ENCODE data around the gene FMNL2.

FMNL2 gene

DNA sequence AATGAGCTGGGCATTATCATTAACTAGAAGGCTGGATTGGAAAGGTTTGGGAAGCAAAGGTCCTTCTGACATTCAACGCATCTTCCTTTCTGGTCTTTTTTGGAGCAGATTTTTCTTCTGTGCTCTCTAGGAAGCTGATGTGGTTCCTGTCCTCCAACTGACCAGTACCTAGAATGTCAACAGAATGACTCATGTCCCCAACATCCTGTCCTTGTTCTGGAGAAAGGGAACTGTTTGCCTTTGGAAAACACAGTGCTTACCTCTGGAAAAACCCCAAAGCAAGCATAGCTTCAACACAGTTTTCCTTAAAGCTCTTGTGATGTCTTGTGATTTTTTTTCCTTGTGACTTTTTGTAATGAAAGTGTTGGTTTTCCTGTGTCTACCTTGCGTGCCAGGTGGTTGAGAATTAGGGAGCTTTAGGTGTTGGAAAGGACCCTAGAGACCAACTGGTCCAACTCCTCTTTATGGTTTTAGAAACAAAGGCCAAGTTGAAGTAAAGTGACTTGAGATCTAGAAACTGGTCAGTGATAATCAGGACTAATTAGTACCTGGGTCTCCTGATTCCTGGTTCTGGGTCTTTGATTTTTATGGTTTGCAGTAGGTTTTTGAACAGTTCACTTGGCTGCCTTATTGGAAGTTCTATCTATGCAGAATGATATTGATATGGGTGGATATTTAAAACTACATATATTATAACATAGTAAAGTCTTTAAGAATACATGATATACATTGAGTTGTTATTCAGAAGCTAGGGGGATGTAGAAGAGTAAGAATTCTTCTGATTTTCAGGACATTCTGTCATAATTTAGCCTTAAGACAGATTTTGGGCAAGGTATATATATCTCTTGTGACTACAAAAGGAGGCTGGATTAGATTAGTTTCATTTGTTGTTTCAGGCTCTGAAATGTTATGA, 70.5 kb downstream of the FMNL2 start:
- peak; percentile 58 for DNase-seq (ENCODE audit: low spot score)

DNA sequence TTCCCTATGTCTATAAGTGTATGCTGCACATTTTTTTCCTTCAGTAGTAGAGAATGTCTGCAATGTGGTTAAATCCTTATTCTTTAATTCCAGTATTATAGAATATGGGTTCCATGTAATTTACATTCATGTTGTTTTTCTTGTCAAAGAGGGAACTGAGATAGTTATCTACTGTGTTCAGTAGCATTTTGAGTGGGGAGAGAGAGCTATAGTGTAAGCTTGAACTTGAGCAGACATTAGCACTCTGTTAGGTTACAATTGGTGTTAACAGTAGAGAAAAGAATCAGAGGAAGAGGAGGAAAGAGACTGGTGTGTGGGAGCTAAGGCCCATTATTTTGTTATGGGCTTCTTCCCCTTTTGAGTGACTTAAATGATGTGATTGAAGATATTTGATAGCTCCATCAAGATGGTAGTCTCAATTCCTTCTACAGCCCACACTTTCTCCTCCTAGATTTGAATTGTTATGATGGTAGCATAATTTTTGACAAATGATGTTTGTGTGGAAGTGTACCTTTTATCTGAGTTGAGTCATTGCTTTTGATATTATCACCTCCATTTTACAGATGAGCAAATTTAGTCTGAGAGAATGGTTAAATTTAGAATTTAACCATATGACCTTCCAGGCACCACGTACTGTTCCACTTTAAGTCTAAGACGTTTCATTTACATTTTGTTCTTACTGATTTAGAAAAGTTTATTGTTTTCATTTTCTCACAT, 71.3 kb downstream of the FMNL2 start:
- no peak for DNase-seq (ENCODE audit: low spot score)

DNA sequence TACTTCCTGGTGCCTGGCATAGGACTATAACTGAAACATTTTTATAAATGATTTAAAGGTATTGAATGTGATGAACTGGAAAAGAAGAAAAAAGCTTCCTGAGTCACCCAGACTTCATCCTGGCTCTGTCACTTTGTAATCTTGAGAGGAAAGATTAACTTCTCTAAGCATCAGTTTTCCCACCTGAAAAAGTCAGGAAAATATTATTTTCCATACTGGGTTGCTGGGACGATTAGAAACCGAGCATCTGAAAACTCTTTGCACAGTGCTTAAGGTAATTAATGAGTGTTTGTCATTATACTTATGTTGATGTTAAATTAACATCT, 71.8 kb downstream of the FMNL2 start:
- no peak for DNase-seq (ENCODE audit: low spot score)

DNA sequence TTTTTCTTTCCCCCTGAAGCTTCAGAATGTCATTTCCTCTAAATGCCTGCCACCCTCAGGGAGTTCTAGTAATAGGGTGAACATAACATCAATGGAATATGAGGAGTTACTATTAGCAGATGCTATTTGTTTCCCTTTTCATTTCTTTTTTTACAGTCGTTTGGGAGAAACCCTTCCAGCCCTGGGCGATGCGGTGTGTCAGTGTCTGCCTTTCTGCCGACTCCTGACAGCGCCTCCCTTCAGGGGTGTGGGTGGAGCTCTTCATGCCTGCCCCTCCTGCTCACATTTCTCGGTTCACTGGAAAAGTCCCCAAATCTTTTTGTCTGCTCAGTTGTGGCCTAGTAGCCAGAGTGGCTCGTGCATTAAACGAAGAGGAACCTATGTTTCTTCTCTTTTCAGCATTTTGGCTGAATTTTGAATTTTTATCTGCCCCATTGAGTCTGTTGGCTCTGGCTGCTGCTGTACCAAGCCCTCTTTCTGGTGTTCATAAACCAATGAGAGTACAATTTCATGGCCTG, 72.3 kb downstream of the FMNL2 start:
- DNase-seq (ENCODE audit: low spot score), result no peak

DNA sequence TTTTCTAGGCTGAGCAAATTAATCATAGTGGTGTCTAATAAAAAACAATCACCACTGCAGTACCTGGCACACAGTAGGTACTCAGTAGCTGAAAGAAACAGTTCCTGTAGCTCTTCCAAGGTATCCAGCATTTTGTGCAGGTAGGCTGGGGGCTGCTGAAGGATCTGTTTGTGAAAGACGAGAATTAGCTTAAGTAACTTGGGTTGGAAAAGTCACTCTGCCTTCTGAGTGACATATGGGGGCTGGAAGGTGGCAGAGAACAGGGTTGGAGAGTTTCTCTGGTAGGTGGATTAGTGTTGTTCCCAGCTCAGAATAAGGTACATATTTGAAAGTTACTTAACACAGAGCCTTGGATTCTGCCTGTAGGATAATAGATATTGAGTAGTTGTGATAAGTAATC, 72.8 kb downstream of the FMNL2 start:
- no peak for DNase-seq (ENCODE audit: low spot score)

DNA sequence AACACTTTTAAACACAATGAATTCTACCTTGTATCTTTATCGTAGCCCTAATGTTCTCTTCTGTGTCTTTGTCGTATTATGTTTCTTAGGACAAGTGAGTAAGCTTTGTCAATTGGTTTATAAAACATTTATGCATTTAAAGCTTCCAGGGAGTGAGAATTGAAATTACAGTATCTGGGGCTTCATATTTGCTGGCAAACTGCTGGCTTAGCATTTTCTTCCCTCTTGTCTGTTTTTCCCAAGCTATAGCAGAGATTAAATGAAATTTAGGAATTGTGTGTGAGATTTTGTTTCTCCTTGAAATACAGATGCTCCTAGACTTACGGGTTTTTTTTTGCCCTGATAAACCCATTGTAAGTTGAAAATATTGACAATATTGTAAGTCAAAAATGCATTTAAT, 73.3 kb downstream of the FMNL2 start:
- no peak for DNase-seq (ENCODE audit: low spot score)

DNA sequence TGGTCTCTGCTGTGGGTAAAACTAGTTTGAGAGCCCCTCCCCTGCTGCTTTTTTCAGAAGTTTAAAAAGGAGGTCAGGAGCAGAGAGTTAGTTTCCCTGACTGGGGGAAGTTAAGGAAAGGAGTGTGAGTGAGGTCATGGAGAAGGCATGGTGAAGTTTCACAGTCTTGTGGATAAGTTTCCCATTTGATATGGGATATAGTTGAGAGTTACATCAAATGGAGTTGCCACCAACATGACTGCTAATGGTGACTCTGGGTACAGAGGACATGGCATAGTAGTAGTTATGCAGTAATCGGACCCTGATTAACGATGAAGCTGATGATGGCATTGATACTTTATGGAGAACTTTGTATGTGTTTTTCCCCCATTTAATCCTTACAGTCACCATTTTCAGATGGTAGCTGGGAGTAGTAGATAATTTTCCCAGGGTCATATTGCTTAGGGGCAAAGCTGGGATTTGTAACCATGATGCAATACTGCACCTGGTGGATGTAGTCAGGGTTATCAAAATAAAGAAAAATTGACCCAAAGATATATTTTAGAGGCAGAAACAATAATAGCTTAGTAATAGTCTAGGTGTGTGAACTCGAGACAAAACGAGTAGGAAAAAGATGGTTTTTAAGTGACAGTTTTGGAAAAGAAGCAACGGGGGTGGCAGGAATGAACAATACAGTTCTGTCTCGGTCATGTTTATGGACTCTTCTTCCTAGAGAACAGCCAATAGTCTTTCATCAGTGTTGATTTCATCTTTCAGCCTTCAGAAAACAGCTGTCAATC, 74.6 kb downstream of the FMNL2 start:
- DNase-seq (ENCODE audit: low spot score), result no peak

DNA sequence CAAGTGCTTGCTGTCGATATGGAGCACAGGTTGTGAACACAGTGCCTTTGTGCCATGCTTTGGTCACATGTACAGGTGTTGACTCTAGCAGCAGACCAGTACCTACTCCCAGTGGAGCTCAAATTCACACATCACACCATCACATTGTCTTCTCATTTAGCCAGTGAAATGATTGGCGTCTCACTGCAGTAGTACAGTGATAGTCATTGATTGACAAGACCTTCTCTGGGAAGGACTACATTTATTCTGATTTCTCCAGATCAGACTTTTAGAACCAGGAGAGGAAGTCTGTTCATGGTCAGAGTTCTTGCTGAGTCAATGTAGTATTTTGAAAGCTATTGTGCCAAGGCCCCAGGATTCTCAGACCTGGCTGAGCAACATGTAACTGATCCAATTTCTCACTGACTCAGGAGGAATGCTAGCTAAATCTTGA, 75.2 kb downstream of the FMNL2 start:
- no peak for DNase-seq (ENCODE audit: low spot score)

DNA sequence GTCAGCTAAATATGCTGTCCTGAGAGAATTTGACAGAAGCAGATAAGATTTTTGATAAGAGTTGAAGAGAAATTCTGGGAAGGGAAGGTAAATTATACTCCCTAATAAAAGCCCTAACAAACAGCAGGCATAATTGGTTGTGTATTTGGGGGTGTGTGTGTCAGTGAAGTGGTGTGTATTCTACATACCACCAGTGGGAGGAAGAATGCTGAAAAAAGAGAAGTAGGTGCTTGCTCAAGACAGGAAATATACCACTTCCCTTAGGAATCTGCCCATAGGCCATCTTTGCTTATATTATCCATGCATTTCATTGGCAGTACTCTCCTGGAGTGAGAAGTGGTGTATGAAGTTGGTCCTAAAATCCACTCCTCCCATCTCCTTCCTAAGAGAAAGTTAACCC, 76.2 kb downstream of the FMNL2 start:
- no peak for DNase-seq (ENCODE audit: low spot score)

DNA sequence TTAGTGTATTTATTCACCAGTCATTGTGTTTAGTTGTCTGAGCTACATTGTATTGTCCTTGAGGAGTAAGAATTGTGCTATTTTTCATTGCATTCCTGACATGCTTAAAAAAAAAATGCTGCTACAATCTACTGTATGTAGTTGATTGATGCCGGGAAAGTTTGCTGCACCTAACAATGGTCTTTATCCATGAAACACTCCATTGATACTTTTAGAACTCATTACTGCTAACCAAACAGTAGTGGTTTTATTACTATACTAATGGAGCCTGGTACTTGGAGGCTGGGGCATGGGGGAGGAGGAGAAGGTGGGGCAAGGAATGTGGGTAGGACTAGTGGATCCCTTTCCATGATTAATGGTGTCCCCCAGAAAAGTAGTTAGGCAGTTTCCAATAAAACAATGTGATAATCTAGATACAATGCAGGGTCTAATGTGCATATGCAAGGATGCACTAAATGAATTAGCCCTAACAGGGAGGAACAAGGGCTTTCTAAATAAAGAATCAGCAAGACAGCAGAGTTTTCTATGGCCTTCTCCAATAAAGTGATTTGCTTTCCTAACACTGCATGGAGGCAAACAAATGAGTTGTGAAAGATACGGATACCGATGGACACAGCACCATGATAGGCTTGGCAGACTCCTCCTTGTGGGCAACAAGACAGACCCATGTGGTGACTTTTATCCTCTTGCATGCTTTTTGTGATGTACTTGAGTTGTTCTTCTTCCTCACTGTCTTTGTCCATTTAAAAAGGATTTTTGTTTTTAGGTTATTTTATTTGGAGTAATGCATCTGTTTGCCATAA, 78.5 kb downstream of the FMNL2 start:
- DNase-seq (ENCODE audit: low spot score), result no peak

DNA sequence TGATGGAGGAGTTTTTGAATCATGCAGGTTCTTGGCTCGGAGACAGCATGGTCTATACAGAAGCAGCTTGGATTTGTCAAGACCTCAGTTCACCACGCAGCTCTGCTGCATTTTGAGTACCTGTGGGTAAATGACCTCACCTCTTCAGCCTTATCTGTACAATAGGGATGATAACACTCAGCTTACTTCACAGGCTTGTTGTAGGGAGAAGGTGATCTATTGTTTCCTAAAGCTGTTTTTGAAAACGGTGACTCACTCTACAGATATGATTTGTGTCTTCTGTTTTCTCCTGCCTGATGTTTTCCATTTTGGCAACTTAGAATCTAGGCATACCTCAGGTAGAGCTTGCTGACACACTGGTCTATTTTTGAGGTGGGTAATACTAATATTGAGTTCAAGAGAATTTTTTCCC, 80.3 kb downstream of the FMNL2 start:
- DNase-seq (ENCODE audit: low spot score), result no peak

DNA sequence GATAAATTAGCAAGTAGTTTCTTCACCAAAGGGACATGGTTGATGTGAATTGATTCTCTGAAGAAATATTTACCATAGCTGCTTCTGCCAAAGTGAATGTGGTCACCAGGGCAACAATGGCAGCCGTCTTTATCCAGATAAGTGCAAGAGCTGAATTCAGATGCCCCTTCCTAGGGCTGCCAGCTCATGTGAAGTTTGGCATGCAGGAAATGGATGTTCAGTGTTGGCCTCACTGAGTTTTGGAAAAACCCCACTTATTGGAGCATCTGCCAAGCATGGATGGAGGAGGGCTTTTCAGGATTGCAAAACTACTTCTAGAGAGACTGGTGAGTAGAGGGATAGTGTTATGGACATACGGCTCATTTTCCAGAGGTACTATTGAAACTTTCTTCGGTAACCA, 80.8 kb downstream of the FMNL2 start:
- DNase-seq (ENCODE audit: low spot score), result no peak

DNA sequence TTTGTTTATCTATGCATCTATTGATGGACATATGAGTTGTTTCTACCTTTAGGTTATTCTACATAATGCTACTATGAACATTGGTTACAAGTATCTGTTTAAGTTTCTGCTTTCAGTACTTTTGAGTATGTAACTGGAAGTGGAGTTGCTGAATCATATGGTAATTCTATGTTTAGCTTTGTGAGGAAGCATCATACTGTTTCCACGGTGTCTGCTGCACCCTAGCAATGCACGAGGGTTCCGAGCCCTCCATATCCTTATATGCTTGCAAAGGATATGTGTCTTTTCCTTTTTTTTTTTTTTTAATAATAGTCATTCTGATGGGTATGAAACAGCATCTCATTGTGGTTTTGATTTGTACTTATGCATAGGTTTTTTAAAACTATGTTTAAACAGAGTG, 83.7 kb downstream of the FMNL2 start:
- DNase-seq (ENCODE audit: low spot score), result no peak

DNA sequence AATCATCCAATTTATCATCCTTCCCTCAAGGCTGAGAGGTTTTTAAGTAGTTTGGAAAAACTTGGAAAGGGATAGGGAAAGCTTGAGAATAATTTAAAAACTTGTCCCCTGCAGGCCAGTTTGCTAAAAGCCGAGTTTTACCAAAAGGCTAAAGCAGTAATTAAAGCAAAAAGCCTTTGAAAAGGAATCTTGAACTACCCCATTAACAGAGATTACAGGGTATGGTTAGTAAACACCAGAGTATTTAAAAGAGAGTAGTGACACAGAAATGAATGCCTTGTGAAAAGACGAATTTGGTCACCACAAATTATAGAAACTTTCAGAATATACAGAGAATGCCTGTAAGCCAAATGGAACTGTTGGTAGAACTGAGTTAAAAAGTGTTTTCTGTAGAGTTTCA, 85.0 kb downstream of the FMNL2 start:
- no peak for DNase-seq (ENCODE audit: low spot score)

DNA sequence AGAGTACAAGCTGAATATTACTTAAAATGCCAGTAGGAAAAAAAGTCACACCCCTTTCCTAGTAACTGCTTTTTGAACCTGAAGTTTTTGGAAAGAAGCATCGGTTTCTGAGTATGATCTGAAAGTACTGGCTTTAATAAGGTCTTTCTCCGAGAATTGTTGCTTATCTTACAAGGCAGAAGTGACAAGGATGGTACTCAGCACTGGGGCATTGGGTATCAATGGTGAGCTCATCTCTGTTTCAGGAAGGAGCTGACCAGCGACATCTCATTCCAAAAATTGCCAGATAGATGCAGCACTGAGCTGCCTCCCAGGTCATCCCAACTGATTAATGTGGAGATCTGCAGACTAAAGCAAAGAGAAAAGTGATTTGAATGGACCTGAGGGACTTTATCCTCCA, 85.4 kb downstream of the FMNL2 start:
- DNase-seq (ENCODE audit: low spot score), result no peak

DNA sequence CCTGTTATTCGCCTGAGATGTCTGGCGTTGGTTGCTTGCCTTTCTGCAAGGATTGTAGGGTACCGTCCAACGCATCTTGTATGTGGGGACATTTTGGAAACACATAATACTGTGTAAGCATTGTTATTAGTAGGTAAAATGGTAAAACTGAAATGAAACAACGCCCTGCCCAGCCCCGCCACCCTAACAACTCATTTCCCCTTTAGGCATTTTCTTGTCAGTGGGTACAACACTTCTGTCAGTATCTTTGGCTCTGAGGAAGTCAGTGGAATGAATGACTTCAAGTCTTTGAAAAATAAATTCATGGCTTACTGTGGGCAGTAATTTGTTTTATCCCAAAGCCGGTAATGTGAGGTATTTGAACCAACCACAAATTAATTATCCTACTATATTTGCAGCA, 86.0 kb downstream of the FMNL2 start:
- DNase-seq (ENCODE audit: low spot score), result no peak

DNA sequence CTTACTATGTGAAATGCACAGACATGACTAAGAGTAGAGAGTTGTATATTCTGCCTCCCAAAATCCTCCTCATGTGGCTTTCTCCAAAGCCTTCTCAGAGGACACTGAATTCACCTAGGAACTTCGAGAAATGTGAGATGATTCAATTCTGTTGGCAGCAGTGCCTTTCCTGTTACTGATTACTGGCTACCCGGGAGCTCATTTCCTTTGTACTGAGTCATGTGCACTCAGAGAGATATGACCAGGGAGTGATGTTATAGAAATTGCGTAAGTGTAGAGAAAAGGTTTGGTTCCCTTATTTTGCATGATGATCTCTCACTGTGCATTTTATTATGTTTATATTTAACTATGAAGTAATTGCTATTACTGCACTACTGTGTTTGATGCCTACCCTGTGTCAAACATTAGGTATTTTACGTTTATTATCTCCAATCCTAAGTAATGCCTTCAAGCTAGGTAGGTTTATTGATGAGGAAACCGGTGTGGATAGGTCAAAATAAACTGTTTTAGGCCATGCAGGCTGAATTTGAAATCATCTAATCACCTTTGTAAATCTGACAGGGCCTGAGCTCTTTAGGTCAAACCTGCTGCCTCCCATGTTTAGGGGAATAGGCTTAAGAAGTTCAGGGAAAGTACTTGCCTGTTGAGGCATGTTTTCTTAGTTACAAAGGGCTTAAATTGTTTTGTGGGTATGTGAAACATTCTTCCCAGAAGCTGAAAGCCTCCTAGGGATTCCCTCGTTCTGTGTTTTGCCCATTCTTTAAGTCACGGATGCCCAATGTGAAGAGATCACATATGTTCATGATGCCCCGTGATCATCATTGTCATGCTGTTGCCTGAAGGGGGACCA, 86.8 kb downstream of the FMNL2 start:
- peak; percentile 33 for DNase-seq (ENCODE audit: low spot score)

DNA sequence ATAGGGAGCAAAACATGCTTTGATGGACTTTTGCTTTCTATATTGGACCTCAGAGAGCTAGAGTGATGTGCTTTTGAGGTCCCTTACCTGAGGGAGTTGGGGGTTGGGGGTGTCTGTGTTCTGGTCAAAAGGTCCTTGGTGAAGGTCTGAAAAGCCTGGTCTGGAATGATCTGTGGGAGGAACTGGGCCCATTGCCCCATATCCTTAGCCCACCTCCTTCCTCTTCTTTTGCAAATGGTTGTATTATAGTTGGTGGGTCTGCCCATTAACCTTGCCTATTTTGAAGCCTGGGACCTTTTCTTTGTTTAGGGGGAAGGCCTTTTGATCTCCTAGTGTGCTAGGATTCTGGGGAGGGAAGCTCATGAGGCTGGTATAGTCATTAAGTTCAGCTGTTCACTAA, 88.7 kb downstream of the FMNL2 start:
- DNase-seq (ENCODE audit: low spot score), result no peak

DNA sequence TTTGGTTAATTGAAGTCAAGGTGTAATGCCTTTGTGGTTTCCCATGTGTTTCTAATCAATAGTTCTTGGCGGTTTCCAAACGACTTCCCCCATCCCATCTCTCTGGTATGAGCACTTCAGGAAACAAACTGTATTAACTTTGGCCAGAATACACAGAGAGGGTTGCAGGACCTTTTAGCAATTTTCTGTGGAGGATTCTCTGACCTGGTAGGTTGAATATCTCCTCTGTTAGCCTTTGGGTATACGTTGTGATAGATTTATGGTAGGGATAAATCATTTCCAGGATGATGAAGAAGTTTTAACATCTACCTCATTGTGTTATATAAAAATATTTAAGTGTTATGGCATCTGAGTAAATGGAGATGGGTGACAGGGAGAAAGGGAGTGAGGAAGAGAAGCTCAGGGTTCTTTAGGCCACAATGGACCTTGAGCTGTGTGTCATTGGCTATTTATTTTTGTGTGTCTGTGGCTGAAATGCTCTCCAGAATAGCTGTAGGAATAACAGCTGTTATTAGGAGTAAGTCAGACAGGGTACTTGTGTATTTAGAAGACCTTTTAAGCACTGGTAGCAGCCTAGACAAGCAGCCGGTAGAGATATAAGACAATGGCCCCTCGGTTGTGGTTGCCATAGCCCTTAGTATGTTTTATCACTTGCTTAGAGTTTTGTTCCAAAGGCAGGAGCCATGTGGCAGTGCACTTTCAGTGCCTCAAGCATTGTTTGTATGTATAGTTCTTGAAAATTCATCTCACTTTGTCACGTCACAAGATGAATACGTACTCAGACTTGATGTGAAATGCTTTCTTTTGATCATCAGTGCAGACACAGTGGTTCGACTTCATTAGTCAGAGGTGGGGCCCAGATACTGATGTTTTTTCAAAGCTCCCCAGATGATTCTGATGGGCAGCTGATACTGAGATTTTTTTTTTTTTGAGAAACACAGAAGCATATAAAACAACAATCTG, 91.1 kb downstream of the FMNL2 start:
- DNase-seq (ENCODE audit: low spot score), result no peak

DNA sequence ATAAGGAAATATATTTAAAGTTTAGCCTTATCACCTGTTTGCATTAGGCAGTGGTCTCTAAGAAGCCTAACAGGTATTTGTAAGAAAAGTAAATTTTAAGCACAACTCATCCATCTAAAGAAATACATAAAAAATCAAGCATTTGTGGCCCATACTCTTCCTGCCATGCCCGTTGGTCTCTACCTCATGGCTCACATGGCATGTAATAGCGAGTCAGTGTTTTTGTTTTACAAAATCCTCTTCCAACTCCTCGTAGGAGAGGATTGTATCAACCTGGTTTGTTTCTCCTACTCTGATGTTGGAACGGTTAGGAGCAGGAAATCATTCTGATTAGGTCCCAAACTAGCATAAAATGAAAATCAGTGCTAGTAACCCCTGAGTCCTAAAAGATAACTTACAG, 91.8 kb downstream of the FMNL2 start:
- DNase-seq (ENCODE audit: low spot score), result no peak
